Aorta (tissue), 5 donors: Measurements from ENCODE around the gene ZBED4. TPM values are rescaled to one million over a fixed set of nuclear protein-coding genes. Genes with fewer than 3 reads are reported as not detected.
A peak's percentile ranks its signal among the peaks of the same experiment; 100 is the strongest.

ENCODE experiments used
- ATAC-seq: fragments of 200-7000 bp; cut with Tn5 transposase; one replicate; pipeline ENCODE4 v1.9.1; 2022; ENCODE audit warnings: moderate library complexity; ENCODE audit not compliant: low FRiP score
- DNase-seq, 2 donors: peaks; one replicate each; pipeline ENCODE4 v3.0.0-alpha.2; 2020
- H3K27ac ChIP-seq, 2 donors: one replicate each; pipeline ENCODE4 v1.5.1; 2013; ENCODE audit warnings: low read length in 2 of 2, mild to moderate bottlenecking in 2 of 2, moderate library complexity in 2 of 2, control low read depth in 1 of 2, inconsistent platforms in 1 of 2, low read depth in 1 of 2
- H3K27me3 ChIP-seq, 2 donors: one replicate each; pipeline ENCODE4 v1.6.1; 2013; ENCODE audit warnings: control low read depth in 1 of 2, low read length in 1 of 2, mild to moderate bottlenecking in 1 of 2, moderate library complexity in 1 of 2; ENCODE audit not compliant: insufficient read depth in 2 of 2, control insufficient read depth in 1 of 2
- H3K36me3 ChIP-seq, 2 donors: one replicate each; pipeline ENCODE4 v1.6.1; 2013; ENCODE audit warnings: control low read depth in 1 of 2, low read length in 1 of 2, mild to moderate bottlenecking in 1 of 2; ENCODE audit not compliant: insufficient read depth in 2 of 2, control insufficient read depth in 1 of 2
- H3K4me1 ChIP-seq, 2 donors: one replicate each; pipeline ENCODE4 v1.6.1; 2013; ENCODE audit warnings: low read length in 2 of 2, control low read depth in 1 of 2, mild to moderate bottlenecking in 1 of 2, moderate library complexity in 1 of 2; ENCODE audit not compliant: insufficient read depth in 2 of 2, control insufficient read depth in 1 of 2
- H3K4me3 ChIP-seq, 2 donors: one replicate each; pipeline ENCODE4 v1.5.1; 2013; ENCODE audit warnings: low read length in 2 of 2, control low read depth in 1 of 2, mild to moderate bottlenecking in 1 of 2
- H3K9me3 ChIP-seq: one replicate; pipeline ENCODE4 v1.6.1; 2013; ENCODE audit warnings: mild to moderate bottlenecking, low read length; ENCODE audit not compliant: control insufficient read depth
- WGBS, 2 donors: extraction: QIAGEN DNeasy Blood & Tissue Kit; methylation state at CpG; one replicate each; pipeline ENCODE4 v1.1.7; 2013; 5-methylcytosine and 5-hydroxymethylcytosine counted together
- intact Hi-C, 2 donors: fragments of 100-400 bp; cut with DNase I; formaldehyde crosslinking; loops; one replicate each; pipeline versions ENCODE4 v1.14.2 to v1.15.0; 2022
- polyA plus RNA-seq, 2 donors: library from polyadenylated mRNA; stranded (reverse); fragments of 200-250 nt; gene quantifications; one replicate each; pipeline ENCODE4 v1.2.3, GENCODE V29; 2013
- total RNA-seq, 2 donors: library from RNA; stranded (reverse); fragmentation: NEBNext Ultra II Directional; extraction: Animal tissue kit (Norgen Biotek cat#: 25700); gene quantifications; one replicate each; pipeline ENCODE4 v1.2.1, GENCODE V29; 2021
- donor health status: healthy with polysubstance abuse.
- donor health status: Bipolar disorder and iron deficiency.
- donor health status: DM: no; HTN: no; CAD: no.
- donor health status: DM: no; HTN: no; CAD: no.
- donor health status: DM: yes; HTN: yes; CAD: no.

The ZBED4 gene
- total and polyA plus RNA-seq, 4 donors: 1.3 to 9.7 (median 5.3) TPM

DNA sequence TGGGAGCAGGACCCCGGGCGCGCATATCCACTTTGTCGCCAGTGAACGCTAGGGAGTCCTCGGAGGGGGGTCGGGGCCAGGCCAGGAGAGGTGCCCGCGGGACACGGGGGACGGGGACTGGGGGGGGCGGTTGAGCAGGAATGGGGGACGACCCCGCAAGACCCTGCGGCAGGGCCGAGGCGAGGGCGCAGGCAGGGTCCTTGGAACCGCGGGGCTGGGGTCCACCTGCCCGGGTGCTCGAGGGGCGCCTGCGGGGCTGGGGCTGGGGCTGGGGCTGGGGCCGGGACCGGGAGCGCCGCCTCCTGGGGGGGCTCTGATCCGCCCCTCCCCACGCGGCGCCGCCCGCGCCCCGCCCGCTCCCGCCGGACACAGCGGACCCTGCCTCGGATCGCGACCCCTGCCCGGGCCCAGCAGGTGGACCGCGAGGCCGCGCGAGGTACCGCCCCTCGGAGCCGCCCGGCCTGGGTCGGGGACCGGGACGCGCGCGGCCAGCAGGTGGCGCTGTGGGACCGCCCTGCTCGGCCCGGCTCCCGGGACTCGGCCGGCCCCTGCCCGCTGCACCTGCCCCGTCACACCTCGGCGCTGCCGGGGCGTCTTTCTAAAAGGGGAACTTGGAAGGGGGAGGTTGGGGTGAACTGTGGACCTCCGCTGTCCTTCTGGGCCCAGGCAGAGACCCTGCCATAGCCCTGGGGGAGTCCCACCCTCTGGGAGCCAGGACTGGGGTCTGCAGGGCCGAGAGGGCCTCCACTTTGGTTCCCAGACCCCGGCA is 75.8 kb downstream of the ZBED4 start:
- intact Hi-C loops: loop anchor here (1.0 to 10.0 kb wide), 4 partner anchors 45 to 275 kb away; partner anchors contain the start of gene SELENOO (in 1 of the 2)
- Histone ChIP-seq H3K4me3 (no peak overlapping the region), H3K36me3 (no peaks in the 10 kb centered on the region), H3K4me1 (peaks cover 0 to 1% of the 10 kb centered on the region in 2 donors), H3K27me3 (no peaks in the 10 kb centered on the region), H3K27ac (no peak overlapping the region), H3K9me3 (no peaks in the 10 kb centered on the region)
- peak; percentile 79 for ATAC-seq
- DNase-seq: peak; percentile 69 to 92
- whole genome bisulfite sequencing, 2 donors: 3 to 11% methylated on average over 15 to 75 of the region's 75 CpGs

DNA sequence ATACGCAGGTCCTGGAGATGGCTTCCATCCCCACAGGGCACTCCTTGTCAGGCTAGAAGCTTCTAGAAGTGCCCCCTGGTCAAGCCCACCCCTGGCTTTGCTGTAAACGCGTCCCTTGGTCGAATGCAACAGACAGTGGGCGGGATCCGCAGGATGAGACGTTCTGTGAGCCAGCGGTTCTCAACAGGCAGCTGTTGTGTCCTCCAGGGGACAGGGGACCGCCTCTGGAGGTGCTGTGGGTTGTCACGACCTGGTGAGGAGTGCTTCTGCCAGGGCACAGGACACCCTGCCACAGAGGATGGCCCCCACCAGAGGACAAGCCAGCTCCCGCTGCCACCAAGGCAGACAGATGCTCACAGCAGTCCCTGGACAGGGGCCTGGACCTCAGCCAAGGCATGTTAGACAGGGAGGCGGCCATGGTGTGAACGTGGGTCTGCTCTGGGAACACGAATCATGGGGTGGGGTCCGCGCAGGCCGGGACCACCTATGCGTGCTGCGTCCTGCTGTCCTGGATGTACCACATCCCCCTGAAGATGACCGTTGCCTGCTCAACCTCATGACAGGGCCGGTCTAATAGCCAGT is 76.4 kb downstream of the ZBED4 start:
- Histone ChIP-seq H3K27ac (no peak overlapping the region), H3K27me3 (no peaks in the 10 kb centered on the region), H3K4me1 (peaks cover 0 to 1% of the 10 kb centered on the region in 2 donors), H3K36me3 (no peaks in the 10 kb centered on the region), H3K4me3 (no peak overlapping the region), H3K9me3 (no peaks in the 10 kb centered on the region)
- DNase-seq (peak in 1 of 2 donors; percentile 65), ATAC-seq (no peak)
- WGBS, 2 donors: 70 to 73% methylated on average over 21 of the region's 21 CpGs
- intact Hi-C loops: loop anchor here (1.0 to 10.0 kb wide), 5 partner anchors 45 to 277 kb away; partner anchors contain the start of gene SELENOO (in 1 of the 2)

DNA sequence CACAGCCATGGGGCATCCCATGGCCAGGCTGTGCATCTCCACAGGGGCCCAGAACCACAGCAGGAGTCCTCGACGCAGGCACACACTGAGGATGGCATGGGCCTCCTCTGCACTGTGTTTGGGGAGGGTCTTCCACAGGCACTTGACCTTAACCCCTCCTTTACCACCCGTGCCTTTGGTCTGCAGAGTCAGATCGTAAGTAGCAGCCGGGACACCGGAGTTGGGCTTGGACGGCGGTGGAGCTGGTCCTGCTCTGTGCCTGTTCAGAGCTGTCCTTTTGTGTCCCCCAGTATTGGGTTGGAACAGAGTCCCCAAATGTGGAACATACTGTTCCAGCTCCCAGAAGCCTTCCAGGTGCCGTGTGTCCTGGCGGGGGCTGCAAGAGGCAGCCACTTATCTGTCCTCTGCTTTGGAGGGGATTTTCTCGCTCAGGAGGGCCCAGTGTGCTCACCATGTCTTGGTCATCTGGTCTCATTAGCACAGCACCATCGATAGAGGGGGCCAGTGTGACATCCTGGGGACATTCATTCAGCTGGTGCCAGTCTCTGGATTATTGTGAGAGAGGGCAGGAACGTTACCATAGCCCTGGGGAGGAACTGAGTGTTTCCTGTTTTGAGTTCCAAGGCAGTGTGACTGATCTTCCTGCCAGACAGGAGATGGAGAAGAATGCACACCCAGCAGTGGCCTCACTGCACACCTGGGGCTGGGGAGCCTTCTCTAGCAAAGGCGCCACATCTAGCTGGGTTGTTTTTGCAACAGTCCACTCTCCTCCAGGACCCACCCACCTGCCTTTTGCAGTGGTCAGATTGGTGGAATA is 77.2 kb downstream of the ZBED4 start:
- no peak overlapping the region for H3K4me3 ChIP-seq
- H3K36me3 ChIP-seq: no peaks in the 10 kb centered on the region
- no peaks in the 10 kb centered on the region for H3K27me3 ChIP-seq
- 63 to 64% methylated on average over 14 of the region's 14 CpGs for WGBS, 2 donors
- ATAC-seq (no peak), DNase-seq (peak in 1 of 2 donors; percentile 86)
- intact Hi-C loops: loop anchor here in 1 of 2 donors (5.0 kb wide), 1 partner anchor 276 kb away; no protein-coding TSS in a partner anchor
- H3K9me3 ChIP-seq: no peaks in the 10 kb centered on the region
- no peak overlapping the region for H3K27ac ChIP-seq
- peaks cover 0 to 1% of the 10 kb centered on the region in 2 donors for H3K4me1 ChIP-seq

DNA sequence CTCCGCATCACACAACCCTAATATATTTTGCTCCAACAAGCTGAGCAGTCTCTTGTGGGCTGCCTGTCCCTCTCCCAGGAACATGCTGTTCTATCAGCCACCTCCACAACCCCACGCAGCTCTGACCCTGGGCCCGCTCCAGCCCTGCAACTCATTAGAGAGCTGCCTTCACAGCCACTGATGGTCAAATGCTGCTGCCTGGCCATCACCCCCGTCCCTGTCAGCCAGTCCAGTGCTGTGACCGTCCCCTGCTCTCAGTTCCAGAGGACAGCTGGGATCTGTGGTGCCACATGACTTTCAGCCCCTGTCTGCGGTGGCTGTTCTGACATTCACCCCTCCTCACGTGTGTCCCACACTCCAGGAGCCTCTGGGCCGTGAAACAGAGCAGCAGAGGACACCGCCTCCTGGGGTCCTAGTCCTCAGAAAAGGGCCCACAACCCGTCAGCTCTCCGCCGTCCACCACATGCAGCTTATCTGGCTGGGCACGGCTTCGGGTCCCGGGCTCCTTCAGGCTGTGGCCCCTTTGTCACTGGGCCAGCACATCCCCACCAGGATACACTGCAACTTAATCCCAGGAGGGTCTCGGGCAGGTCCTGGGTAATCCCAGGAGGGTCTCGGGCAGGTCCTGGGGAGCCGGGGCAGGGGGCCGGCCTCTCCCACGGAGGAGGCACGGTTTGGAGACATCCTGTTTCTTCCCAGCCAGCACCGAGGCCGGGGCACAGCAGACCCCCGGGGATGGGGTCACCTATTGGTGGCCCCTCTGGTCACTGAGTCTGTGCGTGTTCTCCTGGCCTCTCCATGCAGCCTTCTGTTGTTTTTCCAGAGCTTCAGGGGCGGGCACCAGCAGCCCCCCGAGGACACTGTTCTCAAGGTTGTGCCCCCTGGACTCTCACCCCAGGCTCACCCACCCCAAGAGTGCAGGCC is 79.9 kb downstream of the ZBED4 start:
- Histone ChIP-seq H3K9me3 (no peaks in the 10 kb centered on the region), H3K4me3 (no peak overlapping the region), H3K36me3 (no peaks in the 10 kb centered on the region), H3K27ac (peak overlapping the region in 1 of 2 donors; percentile 61), H3K4me1 (peaks cover 1 to 2% of the 10 kb centered on the region in 2 donors), H3K27me3 (no peaks in the 10 kb centered on the region)
- no peak for DNase-seq
- intact Hi-C loops: loop anchor here in 1 of 2 donors (2.0 to 5.0 kb wide), 2 partner anchors 15 to 274 kb away; partner anchors contain the start of genes ALG12 and CRELD2
- WGBS, 2 donors: 68 to 77% methylated on average over 27 of the region's 27 CpGs
- no peak for ATAC-seq

DNA sequence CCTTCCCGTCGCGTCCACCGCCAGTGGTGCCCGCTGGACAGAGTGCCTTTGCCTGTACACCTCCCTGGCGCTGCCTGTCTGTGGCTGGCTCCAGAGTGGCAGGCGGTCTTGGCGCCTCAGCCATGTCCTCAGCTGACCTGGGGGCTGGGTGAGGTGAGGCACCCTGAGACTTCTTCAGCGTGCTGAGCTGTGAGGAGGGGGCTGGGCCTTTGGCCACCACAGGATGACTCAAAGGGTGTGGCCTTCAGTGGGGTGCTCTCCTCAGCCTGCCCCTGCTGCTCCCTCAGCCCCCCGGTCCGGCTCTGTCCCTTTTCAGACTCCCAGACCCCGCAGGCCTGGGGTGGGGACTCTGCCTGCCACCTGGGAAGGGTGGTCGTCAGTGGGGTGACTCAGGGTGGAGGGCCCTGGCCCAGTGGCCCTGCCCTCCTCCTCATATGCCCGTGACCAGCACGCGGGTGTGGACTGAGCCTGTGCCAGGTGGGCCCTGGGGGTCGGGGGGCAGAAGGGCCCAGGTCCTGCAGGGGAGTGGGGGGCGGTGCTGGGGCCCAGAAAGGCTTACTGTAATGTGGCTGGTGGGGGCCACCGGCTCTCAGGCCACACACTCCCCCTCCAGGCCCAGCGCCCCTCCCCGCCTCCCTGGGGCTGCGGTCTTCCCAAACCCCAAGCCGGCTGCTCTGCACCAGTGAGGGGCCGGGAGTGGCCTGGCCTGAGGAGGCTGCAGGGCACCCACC is 80.7 kb downstream of the ZBED4 start:
- H3K36me3 ChIP-seq: no peaks in the 10 kb centered on the region
- intact Hi-C loops: loop anchor here in 1 of 2 donors (2.0 to 5.0 kb wide), 2 partner anchors 16 to 273 kb away; partner anchors contain the start of genes ALG12 and CRELD2
- ATAC-seq (no peak), DNase-seq (peak in 1 of 2 donors; percentile 80)
- H3K27ac ChIP-seq: peak overlapping the region; percentile 61 to 72
- H3K9me3 ChIP-seq: no peaks in the 10 kb centered on the region
- no peaks in the 10 kb centered on the region for H3K27me3 ChIP-seq
- H3K4me3 ChIP-seq: no peak overlapping the region
- H3K4me1 ChIP-seq: peaks cover 1 to 2% of the 10 kb centered on the region in 2 donors
- WGBS, 2 donors: 44 to 49% methylated on average over 19 to 24 of the region's 24 CpGs

DNA sequence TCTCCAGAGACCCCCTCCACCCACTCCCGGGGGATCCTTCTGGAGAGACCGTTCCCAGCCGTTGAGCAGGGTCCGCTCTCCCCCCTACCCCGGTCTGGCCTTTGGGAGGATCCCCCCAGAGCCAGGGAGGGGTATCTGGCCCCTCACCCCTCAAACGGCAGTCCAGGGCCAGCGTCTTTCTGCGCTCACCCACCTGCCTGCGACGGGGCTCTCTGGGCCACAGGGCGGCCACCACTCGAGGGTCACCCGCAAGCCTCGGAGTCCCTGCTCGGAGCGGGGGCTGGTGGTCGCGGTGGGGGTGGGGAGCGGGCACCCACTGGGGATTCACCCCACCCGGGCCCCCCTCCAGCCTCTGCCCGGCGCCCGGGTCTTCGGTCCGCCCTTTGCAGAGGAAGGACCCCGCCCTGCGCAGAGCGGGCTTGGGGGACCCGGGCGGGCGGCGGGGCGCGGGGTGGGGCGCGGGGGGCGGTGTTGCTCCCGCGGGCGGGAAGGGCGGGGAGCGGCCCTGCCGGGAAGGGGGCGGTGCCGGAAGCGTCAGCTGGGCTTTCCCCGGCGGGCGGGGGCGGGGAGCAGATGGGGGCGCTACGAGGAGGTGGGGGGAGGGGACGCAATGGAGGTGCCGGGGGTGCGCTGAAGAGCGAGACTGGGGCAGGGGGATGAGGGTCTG is 81.4 kb downstream of the ZBED4 start:
- ATAC-seq: peak; percentile 54
- whole genome bisulfite sequencing, 2 donors: 16 to 29% methylated on average over 34 to 56 of the region's 56 CpGs
- Histone ChIP-seq H3K4me3 (no peak overlapping the region), H3K27me3 (no peaks in the 10 kb centered on the region), H3K36me3 (no peaks in the 10 kb centered on the region), H3K27ac (peak overlapping the region; percentile 61 to 72), H3K4me1 (peaks cover 1 to 2% of the 10 kb centered on the region in 2 donors), H3K9me3 (no peaks in the 10 kb centered on the region)
- intact Hi-C loops: loop anchor here in 1 of 2 donors (2.0 to 5.0 kb wide), 2 partner anchors 16 to 272 kb away; partner anchors contain the start of genes ALG12 and CRELD2
- peak; percentile 94 to 96 for DNase-seq

DNA sequence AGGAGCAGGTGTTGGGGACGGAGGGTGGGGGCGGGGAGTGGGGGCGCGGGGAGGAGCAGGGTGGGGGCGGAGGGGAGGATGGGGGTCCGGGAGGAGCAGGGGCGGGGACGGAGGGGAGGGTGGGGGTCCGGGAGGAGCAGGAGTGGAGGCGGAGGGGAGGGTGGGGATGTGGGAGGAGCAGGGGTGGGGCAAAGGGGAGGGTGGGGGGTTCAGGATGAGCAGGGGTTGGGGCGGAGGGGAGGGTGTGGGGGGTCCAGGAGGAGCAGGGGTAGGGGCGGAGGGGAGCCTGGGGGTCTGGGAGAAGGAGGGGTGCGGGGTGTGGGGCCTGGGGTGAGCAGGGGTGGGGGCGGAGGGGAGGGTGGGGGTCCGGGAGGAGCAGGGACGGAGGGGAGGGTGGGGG is 81.9 kb downstream of the ZBED4 start:
- intact Hi-C loops: loop anchor here in 1 of 2 donors (2.0 kb wide), 1 partner anchor 17 kb away; the partner anchor contains the start of genes ALG12 and CRELD2
- Histone ChIP-seq H3K27ac (no peak overlapping the region), H3K9me3 (no peaks in the 10 kb centered on the region), H3K27me3 (no peaks in the 10 kb centered on the region), H3K4me1 (peaks cover 1 to 2% of the 10 kb centered on the region in 2 donors), H3K4me3 (peak overlapping the region; percentile 4 to 23), H3K36me3 (no peaks in the 10 kb centered on the region)
- ATAC-seq: no peak
- 5 to 10% methylated on average over 8 to 16 of the region's 16 CpGs for WGBS, 2 donors
- peak in 1 of 2 donors; percentile 78 for DNase-seq
